HG02571 (cell line): ENCODE measurements around the gene GAB2.

Source experiments
- ATAC-seq: cut with Tn5 transposase; IDR thresholded peaks from one replicate; pipeline ENCODE4 v1.9.1; 2021; ENCODE audit warnings: mild to moderate bottlenecking, moderate library complexity; ENCODE audit not compliant: unreplicated experiment

The GAB2 gene

GRCh38 chr11:78212586-78213371 is 204.8 kb downstream of the GAB2 start:
- ATAC-seq = no peak

DNA sequence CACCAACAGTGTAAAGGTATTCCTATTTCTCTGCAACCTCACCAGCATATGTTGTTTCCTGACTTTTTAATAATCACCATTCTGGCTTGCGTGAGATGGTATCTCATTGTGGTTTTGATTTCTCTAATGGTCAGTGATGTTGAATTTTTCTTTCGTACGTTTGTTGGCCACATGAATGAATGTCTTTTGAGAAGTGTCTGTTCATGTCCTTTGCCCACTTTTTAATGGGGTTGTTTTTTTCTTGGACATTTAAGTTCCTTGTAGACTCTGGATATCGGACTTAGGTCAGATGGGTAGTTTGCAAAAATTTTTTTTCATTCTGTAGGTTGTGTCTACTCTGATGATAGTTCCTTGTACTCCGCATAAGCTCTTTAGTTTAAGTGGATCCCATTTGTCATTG is 206.1 kb downstream of the GAB2 start:
- ATAC-seq = no peak

GRCh38 chr11:78210000-78210608 is 207.5 kb downstream of the GAB2 start:
- no peak for ATAC-seq

DNA sequence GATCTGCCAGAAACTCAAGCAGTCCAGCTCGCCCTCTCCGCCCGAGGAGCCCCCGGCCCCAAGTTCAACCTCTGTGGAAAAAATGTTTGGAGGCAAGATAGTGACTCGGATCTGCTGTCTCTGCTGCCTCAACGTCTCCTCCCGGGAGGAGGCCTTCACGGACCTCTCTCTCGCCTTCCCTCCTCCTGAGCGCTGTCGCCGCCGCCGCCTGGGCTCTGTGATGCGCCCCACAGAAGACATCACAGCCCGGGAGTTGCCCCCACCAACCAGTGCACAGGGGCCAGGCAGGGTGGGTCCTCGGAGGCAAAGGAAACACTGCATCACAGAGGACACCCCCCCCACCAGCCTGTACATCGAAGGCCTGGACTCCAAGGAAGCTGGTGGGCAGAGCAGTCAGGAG is 208.1 kb downstream of the GAB2 start:
- no peak for ATAC-seq

GRCh38 chr11:78208257-78209165 is 209.1 kb downstream of the GAB2 start:
- no peak for ATAC-seq

DNA sequence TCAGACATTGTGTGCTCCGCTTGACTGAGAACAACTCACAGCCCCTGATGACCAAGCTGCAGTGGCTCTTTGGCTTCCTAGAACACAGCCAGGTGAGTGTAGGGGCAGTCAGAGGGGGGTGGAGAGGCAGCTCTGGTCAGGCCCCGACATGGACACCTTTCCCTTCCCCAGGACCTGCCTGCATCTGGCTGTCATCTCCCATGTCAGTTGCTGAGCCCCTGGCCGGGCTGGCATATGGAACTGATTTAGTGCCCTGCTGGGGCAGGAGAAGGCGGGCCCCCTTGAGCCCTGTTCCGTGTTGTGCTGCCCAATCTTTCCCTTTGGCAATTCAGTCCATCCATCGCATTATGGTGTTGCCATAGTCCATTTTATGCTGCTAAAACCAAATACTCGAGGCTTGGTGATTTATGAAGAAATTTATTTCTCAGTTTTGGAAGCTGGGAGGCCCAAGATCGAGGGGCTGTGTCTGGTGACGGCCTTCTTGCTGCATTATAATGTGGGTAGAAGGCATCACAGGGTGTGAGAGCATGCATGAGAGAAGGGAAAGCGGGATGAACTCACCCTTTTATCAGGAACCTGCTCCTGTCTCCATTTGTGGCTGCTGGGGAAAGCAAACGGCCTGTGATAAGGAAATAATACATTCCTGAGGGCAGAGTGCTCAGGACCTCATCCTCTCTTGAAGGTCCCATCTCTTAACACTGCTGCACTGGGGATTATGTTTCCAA is 209.9 kb downstream of the GAB2 start:
- ATAC-seq = no peak

GRCh38 chr11:78205691-78206090 is 211.9 kb downstream of the GAB2 start:
- ATAC-seq = no peak

DNA sequence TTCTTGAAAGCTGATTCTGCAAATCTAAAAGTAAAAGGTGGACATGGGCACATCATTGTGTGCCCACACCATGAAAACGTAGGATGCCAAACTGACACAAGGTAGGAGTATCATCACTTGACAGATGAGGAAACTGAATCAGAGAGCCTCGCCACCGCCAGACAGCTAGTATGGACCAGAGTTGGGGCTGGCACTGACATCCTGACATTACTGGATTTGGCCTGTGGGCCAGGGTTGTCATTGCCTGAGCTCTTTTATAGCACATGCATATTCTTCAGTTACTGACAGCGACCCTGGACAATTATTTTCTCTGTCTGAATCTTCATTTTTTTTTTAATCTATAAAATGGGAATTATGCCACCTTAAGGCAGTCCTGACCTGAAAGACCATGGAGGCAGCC is 212.4 kb downstream of the GAB2 start:
- ATAC-seq = no peak

DNA sequence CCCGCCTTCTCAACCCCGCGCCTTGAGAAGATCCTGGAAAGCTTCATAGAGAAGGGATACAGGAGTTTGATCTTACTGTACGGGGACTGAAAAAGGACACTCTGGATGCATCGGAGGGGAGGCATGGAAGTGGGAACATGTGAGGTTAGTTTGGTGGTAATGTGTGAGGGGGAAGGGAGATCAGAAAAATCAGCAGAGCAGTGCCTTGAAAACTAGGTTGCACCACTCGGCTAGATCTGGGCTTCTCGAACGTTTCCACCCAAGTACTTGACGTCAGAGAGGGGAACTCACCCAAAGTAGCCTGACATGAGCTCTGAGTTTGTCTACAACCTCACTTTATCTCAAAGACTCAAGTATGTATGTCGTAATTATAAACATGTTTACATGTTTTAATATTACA is 214.4 kb downstream of the GAB2 start:
- ATAC-seq = no peak

DNA sequence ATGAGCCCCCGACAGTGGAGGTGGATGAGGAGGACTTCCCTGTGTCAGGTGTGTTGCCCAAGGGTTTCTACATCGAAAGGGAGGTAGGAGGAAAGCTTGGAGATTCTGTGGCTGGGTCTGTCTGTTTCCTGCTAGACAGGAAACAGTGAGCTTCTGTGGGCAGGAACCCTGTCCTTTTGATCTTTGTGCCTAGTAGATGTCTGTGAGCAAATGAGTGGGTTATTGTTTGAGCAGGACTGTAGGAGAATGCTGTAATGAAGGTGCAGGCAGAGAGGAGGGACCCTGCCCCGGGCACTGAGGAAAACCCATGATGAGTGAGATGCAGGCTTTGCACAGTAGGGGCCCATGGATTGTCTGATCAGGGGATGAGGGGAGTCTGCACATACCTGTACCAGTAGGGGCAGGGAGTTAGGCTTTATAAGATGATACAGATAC is 214.9 kb downstream of the GAB2 start:
- no peak for ATAC-seq

DNA sequence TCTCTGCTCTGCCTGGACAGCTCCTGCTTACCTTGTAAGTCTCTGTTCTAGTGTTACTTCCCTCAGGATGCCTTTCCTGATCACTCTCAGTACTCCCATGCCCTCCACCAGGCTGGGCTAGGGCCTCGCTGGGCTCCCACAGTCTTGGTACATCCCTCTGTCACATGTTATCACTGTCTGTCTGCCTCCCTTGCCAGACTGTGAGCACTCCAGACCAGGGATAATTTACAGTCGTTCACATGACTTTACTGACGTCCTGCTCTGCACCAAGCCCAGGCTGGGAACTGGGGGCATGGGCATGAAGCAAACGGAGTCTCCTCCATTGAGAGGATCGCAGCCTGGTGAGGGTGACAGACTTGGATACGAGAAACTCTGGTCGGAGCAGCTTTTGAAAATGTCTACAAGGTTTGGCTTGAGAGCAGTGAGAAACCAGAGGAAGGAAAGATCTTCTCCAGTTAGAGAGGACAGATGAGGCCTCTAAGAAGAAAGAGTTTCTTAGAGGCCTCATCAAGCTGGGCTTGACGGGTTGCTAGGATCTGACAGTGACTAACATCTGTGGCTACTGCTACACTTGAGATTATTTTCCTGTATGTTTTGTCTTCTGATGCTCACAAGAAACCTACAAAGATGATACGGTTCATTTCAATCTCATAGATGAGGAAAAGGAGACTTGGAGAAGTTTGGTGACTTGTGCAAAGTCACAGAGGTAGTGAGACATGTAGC is 216.4 kb downstream of the GAB2 start:
- no peak for ATAC-seq

DNA sequence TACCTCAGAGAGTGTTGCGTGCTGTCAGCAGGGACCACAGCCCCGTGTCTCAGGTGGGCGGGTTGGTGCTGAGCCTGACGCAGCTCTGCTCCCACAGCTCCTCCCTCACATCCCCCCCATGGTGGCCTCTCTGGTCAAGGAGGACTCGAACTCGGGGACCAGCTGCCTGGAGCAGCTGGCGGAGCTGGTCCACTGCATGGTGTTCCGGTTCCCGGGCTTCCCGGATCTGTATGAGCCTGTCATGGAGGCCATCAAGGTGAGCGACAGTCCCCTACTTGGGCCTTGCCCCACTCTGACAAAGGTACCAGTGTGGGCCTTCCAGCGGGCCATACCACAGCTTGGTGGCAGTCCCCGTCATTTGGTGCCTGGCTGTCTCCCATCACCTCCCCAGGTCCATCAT is 217.1 kb downstream of the GAB2 start:
- ATAC-seq = no peak

DNA sequence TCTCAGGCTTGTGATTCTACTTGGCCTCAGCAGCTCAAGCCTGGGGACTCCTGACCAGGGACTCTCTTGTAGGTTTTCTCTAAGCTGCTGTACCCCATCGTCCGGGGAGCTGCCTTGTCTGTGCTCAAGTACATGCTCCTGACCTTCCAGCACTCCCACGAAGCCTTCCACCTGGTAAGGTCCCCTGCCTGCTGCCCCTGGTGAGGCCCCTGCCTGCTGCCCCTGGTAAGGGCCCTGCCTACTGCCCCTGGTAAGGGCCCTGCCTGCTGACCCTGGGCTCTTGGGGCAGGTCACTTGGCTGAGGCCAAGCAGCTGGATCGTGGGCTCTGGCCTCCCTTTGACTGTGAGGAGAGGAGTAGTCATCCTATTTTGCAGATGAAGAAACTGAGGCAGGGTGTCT is 217.6 kb downstream of the GAB2 start:
- ATAC-seq = no peak

- ATAC-seq = no peak
These were observed 218.0 kb downstream of the GAB2 start for GRCh38 chr11:78199653-78200015.

- ATAC-seq = no peak
These were observed 218.5 kb downstream of the GAB2 start for GRCh38 chr11:78199015-78199652.

GRCh38 chr11:78197816-78198215 is 219.8 kb downstream of the GAB2 start:
- no peak for ATAC-seq

GRCh38 chr11:78196661-78197091 is 220.9 kb downstream of the GAB2 start:
- no peak for ATAC-seq

GRCh38 chr11:78195917-78196560 is 221.6 kb downstream of the GAB2 start:
- ATAC-seq = no peak

DNA sequence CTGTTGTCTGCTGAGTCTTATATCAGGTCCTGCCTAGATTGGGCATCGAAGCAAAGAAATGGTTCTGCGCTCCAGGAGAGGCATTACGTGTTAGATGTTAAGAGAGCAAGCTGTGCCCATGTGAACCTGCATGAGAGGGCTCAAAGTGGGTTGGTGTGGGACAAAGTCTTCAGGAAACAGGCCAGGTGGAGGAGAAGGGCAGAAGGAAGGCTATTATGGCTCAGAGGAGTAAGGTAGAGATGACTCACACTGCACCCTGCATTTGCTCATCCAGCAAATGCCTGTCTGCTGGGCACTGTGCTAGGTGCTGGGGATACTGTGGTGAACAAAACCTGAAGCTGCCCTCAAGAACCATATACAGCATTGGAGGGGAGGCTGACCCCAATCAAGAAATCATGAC is 223.1 kb downstream of the GAB2 start:
- ATAC-seq = no peak
